DMS53 treated with DMSO at 0.1 percent for 48 hours (cell line): ENCODE data around the gene ARHGAP29.

Experiments used
- DNase-seq: peaks from one replicate; lab custom pipeline; 2025; ENCODE audit not compliant: unreplicated experiment; lab: John Stamatoyannopoulos, UW

ARHGAP29 gene

GRCh38 chr1:94260635-94261387 lies 23.4 kb upstream of the ARHGAP29 start:
- DNase-seq, result no peak

GRCh38 chr1:94259635-94260289 lies 22.4 kb upstream of the ARHGAP29 start:
- DNase-seq, result no peak

GRCh38 chr1:94258873-94259331 lies 21.5 kb upstream of the ARHGAP29 start:
- peak; percentile 69 for DNase-seq

GRCh38 chr1:94257444-94257843 lies 20.1 kb upstream of the ARHGAP29 start:
- DNase-seq, result no peak

GRCh38 chr1:94255476-94255875 lies 18.1 kb upstream of the ARHGAP29 start:
- no peak for DNase-seq

GRCh38 chr1:94254073-94254810 lies 16.9 kb upstream of the ARHGAP29 start:
- DNase-seq, result no peak

DNA sequence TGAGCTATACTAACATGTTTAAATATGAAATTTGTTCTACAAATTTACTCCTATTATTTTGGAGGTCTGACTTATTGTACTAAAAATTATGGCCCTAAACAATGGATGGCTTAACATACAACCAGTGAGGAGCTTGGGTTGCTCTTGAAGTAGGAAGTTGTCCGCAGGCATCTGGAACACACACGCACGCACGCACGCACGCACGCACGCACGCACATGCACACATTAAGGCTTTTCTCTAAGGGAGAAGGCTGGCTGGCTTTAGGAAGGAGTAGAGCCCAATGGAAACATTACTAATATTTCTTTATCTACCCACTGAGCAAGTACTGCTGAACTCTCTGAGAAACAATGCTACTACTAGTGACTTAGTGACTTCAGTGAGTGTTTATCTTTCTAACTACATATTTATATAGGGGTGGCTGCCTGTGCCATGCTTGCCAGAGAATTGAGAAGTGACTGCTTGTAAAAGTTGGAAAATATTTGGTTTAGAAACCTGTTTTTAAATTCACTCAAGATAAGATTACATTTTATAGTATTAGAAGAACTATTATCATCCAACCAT lies 16.2 kb upstream of the ARHGAP29 start:
- DNase-seq, result no peak

DNA sequence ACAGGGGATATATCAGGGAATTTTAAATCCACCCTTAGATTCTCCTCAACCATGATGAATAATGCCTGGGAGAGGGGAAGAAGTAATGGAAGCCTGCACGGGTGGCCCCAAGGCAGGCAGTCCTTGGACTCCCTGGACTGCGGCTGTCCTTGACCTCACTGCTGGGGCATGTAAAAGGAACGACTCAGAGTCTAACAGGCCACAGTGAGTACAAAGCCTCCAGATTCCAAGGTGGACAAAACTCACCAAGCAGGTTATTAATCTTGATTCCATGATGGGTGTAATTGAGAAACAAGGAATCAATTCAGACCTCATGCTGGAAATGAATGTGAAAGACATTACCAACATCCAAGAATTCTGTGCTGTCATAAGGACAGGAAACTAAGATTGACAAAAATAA lies 13.0 kb upstream of the ARHGAP29 start:
- DNase-seq, result no peak

DNA sequence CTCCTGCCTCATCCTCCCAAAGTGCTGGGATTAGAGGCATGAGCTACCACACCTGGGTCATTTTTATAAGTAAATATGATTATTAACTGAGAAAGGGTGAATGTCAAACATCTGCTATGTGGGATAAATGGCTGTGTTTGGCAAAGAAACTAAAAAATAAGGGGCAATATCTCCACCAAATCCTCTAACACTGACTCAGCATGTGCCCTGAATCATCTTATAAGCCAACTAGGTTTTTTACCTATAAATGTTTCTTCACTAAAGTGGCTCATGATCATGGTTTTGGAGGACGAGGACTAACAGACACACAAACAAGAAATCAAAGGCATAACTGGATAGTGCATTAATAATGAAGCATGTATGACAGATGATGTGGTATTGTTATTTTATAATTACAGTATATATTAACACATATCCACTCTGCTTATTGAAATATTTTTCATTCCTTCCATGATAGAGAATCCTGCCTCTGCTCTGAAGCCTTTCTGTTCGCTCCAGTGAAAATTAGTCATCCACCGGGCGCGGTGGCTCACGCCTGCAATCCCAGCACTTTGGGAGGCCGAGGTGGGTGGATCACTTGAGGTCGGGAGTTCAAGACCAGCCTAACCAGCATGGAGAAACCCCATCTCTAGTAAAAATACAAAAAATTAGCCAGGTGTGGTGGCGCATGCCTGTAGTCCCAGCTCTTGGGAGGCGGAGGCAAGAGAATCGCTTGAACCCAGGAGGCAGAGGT lies 11.7 kb upstream of the ARHGAP29 start:
- DNase-seq, result no peak

- peak; percentile 80 for DNase-seq
Measured at GRCh38 chr1:94247138-94248094, 10.0 kb upstream of the ARHGAP29 start.

DNA sequence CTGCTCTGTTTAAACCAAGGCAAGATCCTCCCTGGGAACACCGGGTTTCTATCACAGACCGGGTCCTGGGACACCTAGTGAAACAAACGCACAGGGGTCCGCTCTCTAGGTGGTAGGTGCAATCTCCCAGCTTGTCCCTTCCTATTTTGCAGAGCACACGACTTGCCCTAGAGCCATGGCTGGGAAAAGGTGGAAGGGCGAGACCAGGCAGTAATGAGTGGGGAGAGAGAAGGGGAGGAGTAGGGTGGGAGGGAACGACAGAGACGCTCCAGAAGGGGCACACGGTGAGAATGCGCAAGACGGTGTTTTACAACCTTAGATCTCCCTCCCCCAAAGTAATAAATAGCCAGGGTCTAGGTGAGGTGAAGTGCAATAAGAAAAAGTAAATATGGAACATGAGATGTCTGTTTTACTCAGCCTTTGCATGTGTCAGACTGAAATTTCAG lies 9.3 kb upstream of the ARHGAP29 start:
- DNase-seq, result no peak

DNA sequence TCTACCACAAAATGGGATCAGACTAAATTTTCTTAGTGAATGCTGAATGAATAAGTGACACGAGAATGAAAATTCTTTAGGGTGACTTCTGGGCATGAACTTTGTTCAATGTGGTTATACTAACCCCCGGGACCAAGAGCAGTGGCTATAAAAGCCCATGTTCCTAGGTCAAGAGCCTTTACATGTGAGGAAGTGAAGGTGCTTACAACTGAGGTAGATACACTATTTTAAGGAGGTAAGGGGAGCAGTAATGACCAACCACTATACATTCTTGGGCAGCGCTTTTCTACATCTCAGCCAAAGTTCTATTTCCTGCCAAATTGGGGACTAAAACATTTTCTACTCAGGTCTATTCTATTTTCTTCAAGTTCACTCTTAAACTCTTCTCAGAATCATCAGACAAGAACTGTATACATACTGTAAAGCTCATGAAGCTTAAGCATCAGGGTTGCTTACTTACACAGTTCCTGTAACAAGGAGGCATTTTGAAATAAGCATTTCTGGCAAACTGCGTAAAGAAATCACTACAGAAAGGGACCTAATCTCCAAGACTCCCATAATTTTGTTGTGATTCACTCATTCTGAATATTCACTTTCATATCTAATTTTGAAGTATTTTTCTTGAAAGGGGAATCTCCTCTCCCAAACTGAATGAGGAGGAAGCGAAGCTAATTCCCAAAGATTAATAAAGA lies 8.5 kb upstream of the ARHGAP29 start:
- no peak for DNase-seq

GRCh38 chr1:94244816-94245215 lies 7.4 kb upstream of the ARHGAP29 start:
- DNase-seq, result no peak

- no peak for DNase-seq
Measured at GRCh38 chr1:94243665-94244064, 6.3 kb upstream of the ARHGAP29 start.

DNA sequence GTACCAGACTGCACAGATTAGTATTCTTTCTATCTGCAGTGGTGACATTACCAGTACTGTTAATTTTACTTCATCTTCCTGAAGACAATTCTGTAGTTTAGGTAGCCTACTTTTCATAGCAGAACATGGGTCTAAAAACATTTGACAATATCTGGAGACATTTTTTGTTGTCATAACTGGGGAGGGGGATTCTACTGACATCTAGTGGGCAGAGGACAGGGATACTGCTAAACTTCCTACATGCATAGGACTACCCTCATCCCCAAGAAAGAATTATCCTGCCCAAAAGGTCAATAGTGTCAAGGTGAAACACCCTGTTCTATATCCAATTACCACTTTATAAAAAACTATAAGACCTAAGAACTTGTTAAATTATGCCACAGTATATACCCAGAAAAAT lies 3.4 kb upstream of the ARHGAP29 start:
- peak; percentile 20 for DNase-seq

DNA sequence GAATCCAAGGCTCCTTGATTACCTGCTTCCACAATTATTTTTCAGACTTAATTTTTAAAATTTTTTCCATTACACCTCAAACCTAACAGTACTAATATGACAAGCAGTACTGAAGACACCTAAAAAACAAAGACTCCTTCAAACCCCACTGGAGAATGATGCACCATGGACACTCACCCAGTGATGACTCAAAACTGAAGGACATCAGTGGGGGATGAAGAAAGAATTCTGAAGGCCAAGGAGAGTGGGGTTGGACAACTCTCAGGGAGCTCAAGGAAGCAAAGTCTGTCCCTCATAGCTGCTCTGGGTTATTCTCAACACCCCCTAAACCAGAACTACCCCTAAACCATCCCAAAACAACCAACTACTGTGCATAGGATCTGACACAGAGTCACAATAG lies 2.4 kb upstream of the ARHGAP29 start:
- no peak for DNase-seq

DNA sequence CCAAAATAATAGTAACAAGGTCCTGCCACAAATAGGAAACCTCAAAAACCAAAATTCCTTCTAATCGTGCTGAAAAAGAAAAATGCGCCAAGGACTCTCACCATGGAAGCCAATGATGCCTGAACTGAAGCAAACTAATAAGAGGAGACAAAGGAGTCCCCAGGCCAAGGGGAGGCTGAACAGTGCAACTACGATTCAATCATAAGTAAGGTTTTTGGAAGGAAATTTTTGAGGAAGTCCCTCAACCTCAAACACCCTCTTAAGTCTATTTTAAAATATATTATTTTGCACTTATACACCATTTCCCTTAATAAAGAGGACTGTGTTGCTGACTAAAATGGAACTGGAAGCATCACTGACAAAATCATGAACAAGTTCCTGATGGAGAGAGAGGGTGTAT lies 1.7 kb upstream of the ARHGAP29 start:
- DNase-seq, result no peak

DNA sequence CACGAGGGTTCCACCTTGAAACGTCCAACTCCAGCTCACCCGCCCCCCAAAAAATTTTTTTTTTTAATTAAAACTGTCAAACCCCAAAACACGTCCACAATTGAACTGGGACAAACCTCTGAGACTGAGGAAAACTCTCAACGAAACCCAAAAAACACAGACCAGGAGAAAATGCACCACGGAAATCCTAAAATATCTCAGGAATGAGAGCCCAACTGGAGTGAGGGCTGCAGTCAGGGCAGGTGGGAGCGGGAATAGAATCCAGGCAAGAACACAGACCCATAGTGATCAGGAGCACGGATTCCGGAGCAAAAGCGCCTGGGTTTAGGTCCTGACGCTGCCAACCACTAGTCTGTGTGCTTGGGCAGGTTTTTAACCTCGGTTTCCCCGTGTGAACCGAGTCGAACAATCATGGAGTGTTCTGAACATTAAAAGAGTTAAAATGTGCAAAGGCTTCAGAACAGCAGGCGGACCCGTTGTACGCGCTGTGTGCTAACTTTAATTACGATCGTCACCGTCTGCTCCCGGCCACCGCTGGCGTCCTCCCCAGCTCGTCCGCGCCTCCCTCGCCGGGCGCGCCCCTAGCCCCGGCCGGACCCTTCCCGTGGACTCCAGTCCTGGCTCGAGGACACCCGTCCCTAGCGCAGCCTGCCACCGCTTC lies 624 bp downstream of the ARHGAP29 start:
- peak; percentile 35 for DNase-seq
